Measurements from ENCODE around the gene SAAL1. TPM values are rescaled to one million over a fixed set of nuclear protein-coding genes. Genes with fewer than 3 reads are reported as not detected.

Gene SAAL1
- total and polyA plus RNA-seq, 9 of the 15 experiments (the other 6 are each of a cell fraction or from before 2014, with no cell fraction given): 38.9 to 77.5 (median 56.4) TPM

GRCh38 chr11:18111005-18111404, 5.1 kb upstream of the SAAL1 start (continued):
- TF ChIP-seq MIER1 (IDR thresholded peaks at IDR 0.05; ENCODE audit: low read depth): peak; percentile 83
- TF ChIP-seq NFYB (IDR thresholded peaks at IDR 0.05; ENCODE audit: extremely low read depth, insufficient read length): no peak
- no peak for TF ChIP-seq BRD4 (IDR thresholded peaks at IDR 0.05)
- peak; percentile 89 for TF ChIP-seq EHMT2 (IDR thresholded peaks at IDR 0.05)
- no peak for TF ChIP-seq FIP1L1 (IDR thresholded peaks at IDR 0.05; ENCODE audit: low read depth, low read length, poor library complexity, severe bottlenecking)
- peak in 1 of 2 experiments; percentile 22 for TF ChIP-seq AFF1 (IDR thresholded peaks at IDR 0.05; ENCODE audit: low read depth in 1 of 2, partially characterized antibody in 2 of 2)

- 9% methylated on average over 3 of the region's 3 CpGs for WGBS (ENCODE audit: insufficient coverage, low coverage, missing lambda C conversion rate)
- ChIA-PET CTCF (ENCODE audit: low intra/inter-chr PET ratio) (no interaction called here), POLR2A (no interaction called here)
- H3K4me3 ChIP-seq: no peak overlapping the region
- TF ChIP-seq, protein P1, sequence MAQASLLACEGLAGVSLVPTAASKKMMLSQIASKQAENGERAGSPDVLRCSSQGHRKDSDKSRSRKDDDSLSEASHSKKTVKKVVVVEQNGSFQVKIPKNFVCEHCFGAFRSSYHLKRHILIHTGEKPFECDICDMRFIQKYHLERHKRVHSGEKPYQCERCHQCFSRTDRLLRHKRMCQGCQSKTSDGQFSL (CRISPR knock-in tag; IDR thresholded peaks at IDR 0.05): no peak
- TF ChIP-seq, protein P1 (tag; IDR thresholded peaks at IDR 0.05): no peak
- TF ChIP-seq U2AF2 (optimal IDR thresholded peaks at IDR 0.05; ENCODE audit: low read depth, low read length) (no peak), NR0B1 (IDR thresholded peaks at IDR 0.05; ENCODE audit: partially characterized antibody) (no peak), TBL1XR1 (IDR thresholded peaks at IDR 0.05; ENCODE audit: low read length in 2 of 2) (no peak), BRD9 (IDR thresholded peaks at IDR 0.05; ENCODE audit: low read depth, partially characterized antibody) (no peak), ZNF408 (CRISPR knock-in tag; IDR thresholded peaks at IDR 0.05; ENCODE audit: low read depth) (no peak)
- peaks cover 26% of the 10 kb centered on the region for H3K79me2 ChIP-seq (ENCODE audit: control insufficient read depth, insufficient read depth, low read length)
- H3K27me3 ChIP-seq (ENCODE audit: control insufficient read depth in 2 of 2, insufficient read depth in 2 of 2, low read length in 2 of 2): peaks cover 2 to 7% of the 10 kb centered on the region in 2 experiments; a peak in 3 of 5 replicates
- BruUV-seq (replicated peaks): no TSS peak
- H3K9ac ChIP-seq (ENCODE audit: insufficient read depth in 1 of 2, low read depth in 2 of 2, low read length in 2 of 2): no peak overlapping the region
- no peaks in the 10 kb centered on the region for H3K9me1 ChIP-seq (ENCODE audit: control insufficient read depth, insufficient read depth, low read length)
- H4K20me1 ChIP-seq (replicated peaks; ENCODE audit: control insufficient read depth, insufficient read depth, low read length): no peaks in the 10 kb centered on the region
- intact Hi-C loops (cut with micrococcal nuclease): loop anchor here (5.0 kb wide), 1 partner anchor 96 kb away; the partner anchor contains the start of gene SERGEF
- in situ Hi-C loops (cut with MboI): no loop called here
- no peak overlapping the region for H2AFZ ChIP-seq (ENCODE audit: low read depth, low read length)
- H3K4me2 ChIP-seq (ENCODE audit: insufficient read depth, low read length): no peak overlapping the region
- DNase-seq (ENCODE audit: extremely low read depth in 1 of 4, low spot score in 3 of 4) (no peak), ATAC-seq (no peak), FAIRE-seq (no peak)
- H3K36me3 ChIP-seq (ENCODE audit: control insufficient read depth, insufficient read depth, low read length): peaks cover 13% of the 10 kb centered on the region
- H3K27ac ChIP-seq (ENCODE audit: extremely low read depth, low read depth, low read length): no peak overlapping the region
- H3K4me1 ChIP-seq (replicated peaks in 1 of 2; ENCODE audit: control insufficient read depth in 2 of 2, insufficient read depth in 2 of 2, low read length in 2 of 2): peaks cover 0 to 5% of the 10 kb centered on the region in 2 experiments; a peak in 3 of 5 replicates
- no peaks in the 10 kb centered on the region for H3K9me3 ChIP-seq (replicated peaks; ENCODE audit: control insufficient read depth, insufficient read depth, low read depth, low read length)
Observed at GRCh38 chr11:18108254-18108653, 2.4 kb upstream of the SAAL1 start.
